G401 (cell line): ENCODE measurements around the gene LCN1. TPM values are rescaled to one million over a fixed set of nuclear protein-coding genes. Genes with fewer than 3 reads are reported as not detected.
"Not testable (repeated sequence)": the region's sequence is repeated elsewhere in the genome, so short reads cannot be mapped to it uniquely, and the experiment has no call there.

Experiments used
- DNase-seq: peaks from one replicate; pipeline ENCODE4 v3.0.0-alpha.2; 2015; ENCODE audit warnings: low spot score
- in situ Hi-C: cut with HindIII; loops from 2 replicates; pipeline ENCODE4 v1.10.0; 2016; ENCODE audit warnings: low sequenced_read_pairs, mixed read lengths
- total RNA-seq: library from RNA; depleted of rRNA; stranded (reverse); fragments of >200 nt; shearing (Covaris generic); gene quantifications from 2 replicates; pipeline ENCODE4 v1.2.3, GENCODE V29; 2014

The LCN1 gene
- total RNA-seq, 1 experiment from 2014 or later = not detected

DNA sequence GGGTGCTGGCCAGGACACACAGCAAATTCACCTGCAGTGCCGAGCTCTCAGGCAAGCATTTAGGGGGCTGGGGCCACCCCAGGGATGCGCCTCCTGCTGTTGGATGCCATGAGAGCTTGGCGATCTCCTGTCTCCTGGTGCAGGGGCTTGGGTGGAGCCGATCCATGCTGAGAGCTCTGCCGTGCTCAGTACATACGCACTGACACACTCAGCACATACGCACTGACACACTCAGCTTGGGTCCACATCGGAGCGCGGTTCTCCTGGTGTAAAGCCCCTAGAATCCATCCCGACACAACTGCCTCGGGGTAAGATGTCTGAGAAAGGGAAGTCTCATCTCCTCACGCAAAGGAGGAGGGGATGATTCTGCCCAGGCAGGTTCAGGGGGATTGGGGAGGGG, 14.4 kb downstream of the LCN1 start:
- DNase-seq, in situ Hi-C loops: not testable (repeated sequence)

DNA sequence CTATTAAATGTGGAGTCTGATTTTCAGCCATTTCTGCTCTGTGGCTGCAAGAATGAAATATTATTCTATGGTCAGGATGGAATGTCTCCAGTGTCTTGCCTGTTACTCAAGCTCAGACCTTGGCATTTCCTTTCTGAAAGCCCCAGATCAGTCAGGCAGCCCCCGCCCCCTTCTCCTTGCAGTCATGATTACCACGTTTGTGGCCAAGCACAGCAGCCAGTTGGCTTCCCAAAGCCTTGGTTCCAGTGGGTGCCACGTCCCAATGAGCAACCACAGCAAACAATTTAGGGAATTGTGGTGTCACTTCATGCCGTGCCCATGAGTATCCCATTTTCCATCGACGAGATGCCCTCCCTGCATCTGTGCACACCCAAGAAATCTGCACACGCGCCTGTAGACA, 15.0 kb downstream of the LCN1 start:
- DNase-seq = no peak
- in situ Hi-C loops = no loop called here

DNA sequence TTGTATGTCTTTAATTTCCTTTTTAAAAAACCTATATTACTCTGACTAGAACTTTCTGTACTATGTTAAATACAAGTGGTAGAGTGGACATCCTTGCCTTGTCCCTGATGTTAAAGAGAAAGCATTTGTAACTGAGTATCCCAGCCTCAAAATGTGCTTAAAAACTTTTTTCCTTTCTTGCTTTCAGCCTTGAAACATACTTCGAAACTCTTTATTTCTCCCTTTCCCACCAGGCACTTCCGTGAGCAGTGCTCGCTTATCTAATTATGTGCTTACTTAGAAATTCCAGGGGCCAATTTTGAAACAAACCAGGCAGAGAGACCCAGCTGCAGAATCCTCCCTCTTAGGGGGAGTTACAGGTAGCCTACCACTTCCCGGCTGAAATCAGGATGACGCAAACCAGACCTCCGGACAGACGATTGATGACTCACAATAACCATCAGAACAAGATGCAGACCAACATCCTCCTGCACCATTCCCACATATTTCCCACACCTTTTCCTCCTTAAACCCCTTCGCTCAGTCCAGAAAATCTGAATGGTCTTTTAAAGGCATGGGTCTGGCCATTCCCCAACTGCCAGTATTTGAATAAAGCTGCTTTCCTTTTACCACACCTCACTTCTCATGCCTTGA, 22.1 kb downstream of the LCN1 start:
- DNase-seq, in situ Hi-C loops: not testable (repeated sequence)

DNA sequence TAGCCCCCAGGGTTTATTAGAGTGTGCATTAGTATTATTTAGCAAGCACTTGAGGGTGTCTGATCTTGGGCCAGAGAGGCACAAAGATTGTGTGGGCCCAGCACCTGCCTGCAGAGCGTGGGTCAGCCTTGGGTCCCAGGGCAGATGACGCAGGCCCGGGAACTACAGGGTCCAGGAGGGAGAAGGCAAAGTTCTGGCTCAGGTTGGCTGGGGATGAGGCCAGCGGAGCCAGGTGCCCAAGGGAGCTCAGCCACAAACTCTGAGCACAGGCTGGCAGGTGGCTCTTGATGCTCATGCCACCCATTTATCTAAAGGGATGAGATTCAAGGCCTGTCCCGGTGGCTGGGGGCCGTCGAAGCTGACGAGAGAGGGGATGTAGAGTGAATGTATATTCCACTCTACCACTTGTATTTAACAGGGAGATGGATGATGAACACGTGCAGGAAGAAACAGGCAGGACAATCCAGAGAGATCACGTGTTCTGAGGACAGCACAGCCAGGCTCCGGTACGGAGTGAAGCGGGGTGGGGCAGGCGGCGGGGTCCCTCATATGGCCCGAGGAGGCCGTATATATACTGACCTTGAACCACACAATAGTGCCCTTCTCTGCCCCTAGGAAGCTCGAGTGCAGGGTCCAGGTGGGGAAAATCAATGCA, 23.9 kb downstream of the LCN1 start:
- in situ Hi-C loops = no loop called here
- no peak for DNase-seq

DNA sequence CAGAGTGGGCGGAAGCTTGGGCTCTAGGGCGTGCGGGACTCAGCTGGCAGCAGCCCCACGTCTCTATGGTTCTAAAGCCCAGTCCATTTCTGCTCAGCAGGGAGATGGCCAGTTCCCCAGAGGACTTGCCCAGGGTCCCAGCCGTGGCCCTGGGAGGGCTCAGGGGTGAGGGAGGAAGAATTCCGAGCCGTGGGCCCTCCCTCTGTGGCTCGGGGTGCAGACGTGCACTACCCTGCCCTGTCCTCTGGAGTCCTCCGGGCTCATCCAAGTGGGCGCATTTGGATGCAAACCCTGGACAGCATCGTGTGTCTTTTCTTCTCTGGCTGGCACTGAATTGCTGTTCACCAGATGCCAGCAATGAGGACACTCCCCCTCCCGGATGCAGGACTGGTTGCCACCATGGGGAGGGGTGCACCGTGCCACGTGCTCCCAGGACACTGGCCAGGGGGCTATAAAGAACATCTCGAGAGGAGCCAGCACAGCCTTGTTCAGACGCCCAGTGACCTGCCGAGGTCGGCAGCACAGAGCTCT, 24.5 kb downstream of the LCN1 start, which contains the start of gene OBP2A:
OBP2A (plus strand) TSS at position 481 of the 531 bp plus-strand sequence. CDS start 55 bp downstream, outside the sequence.
- DNase-seq, in situ Hi-C loops: not testable (repeated sequence)

DNA sequence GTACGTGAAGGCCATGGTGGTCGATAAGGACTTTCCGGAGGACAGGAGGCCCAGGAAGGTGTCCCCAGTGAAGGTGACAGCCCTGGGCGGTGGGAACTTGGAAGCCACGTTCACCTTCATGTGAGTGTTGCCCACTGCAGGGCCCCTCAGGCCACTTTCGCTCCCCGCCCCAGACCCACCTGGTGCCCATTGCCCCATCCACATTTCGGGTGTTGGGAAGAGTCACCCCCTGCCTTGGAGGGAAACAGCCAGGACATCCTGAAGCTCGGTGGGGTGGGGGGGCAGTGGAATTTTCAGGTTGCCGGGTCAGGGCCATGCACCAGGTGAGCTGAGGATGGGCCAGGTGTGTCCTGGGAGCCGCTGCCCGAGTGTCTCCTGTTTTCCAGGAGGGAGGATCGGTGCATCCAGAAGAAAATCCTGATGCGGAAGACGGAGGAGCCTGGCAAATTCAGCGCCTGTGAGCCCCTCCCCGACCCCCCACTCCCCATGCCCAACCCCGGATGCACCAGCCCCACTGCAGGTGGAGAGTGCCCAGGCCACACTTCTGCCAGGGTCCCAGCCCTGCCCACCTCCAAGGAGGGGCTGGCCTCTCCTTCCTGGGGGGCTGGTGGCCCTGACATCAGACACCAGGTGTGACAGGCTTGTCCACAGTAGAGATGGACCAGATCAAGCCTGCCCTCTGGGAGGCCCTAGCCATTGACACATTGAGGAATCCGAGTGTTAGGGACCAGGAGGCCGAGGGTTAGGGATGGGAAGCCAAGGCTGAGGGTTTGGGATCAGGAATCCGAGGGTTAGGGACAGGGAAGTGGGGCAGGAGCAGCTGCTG, 25.8 kb downstream of the LCN1 start:
- DNase-seq, in situ Hi-C loops: not testable (repeated sequence)

DNA sequence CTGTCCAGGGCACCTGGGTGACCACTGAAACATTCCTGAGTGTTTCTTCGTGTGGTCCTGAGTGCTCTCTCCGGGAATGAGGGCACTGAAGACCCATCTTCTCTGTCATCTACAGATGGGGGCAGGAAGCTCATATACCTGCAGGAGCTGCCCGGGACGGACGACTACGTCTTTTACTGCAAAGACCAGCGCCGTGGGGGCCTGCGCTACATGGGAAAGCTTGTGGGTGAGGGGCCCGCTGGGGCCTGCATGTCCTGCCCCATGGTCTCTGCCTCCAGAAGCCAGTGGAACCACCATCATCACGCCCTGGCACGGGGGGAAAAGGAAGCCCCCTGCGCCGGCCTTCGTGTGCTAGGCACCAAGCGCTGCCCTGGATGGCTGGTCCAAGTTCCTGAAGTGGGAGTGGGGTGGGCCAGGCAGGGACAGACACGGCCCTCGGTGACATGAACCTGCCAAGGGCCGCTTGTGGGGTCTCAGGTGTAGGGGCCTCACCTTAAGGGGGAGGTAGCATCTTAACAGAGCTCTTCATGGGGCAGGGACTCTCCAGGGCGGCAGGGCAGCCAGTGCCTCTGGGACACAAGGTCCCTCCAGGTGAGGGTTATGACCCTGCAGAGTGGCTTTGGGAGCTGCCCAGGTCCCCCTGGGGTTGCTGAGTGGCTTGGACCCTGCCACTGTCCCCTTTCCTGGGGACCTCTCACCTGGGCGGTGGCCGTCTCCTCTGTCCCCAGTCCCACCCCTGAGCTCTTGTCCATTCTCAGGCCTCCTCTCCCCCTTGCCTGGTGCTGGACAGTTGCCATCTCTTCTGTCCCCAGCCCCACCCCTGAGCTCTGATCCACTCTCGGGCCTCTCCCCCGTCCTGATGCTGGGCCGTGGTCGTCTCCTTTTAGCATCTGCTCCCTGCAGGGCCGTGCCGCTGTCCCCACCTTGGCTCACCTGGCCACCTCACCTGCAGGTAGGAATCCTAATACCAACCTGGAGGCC, 26.8 kb downstream of the LCN1 start:
- in situ Hi-C loops = no loop called here
- no peak for DNase-seq

DNA sequence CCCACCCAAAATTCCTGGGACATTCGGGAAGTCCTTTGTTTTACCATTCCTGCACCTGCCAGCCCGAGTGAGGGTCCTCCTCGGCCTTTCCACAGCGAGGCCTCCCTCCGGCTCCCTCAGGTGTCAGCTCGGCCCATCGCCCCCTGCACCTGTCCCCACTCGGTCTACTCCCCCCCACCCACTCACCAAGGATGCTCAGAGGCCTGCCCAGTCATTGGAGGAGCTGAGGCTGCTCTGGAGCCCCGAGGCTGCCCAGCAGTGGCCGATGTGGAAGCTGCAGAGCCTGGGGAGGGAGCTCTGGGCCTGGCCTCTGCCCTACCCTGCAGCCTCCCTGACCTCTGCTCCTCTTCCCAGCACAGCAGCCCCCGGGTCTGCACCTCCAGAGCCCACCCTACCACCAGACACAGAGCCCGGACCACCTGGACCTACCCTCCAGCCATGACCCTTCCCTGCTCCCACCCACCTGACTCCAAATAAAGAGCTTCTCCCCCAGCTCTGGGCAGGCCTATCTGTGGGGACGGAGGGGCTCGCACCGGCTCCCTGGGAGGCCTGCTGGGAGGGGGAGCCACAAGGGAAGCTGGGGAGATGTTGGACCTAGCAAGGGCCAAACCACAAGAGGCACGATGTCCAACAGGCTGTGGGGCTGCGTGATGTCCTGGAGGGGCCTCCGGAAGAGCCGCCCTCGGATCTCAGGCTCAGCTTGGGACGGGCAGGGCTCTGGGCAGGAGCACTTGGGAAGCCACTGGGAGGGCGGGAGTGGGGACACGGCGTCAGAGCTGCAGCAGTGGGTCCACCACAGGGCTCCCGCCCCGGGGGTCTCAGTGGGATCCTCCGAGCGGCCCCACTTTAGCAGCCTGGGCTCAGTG, 28.5 kb downstream of the LCN1 start:
- DNase-seq = not testable (repeated sequence)
- in situ Hi-C loops = loop anchor here (10.0 kb wide), 1 partner anchor 175 kb away; no protein-coding TSS in a partner anchor

DNA sequence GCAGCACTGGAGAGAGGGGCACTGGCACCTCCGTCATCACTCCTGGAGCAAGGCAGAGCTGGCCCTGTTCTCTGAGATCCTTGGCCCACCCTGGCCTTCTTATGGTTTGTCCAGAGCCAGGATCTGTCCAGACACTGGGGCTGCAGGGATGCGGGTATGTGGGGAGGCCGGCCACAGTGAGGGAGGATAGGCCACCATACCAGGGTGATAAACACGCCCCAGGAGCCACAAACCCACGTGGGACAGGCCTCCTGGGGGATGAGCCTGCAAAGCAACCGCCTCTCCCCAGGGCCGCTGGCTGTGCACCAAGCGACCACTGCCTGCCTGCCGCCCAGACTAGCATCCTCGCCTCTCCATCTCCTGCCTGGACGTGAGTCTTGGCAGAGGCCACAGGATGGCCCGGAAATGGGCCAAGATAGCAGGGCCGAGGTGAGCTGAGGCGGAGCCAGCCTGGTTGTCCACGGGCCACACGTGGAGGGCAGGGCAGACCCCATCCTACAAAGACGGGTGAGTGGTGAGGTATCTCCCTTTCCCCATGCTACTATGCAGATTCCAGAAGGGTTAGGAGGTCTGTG, 29.2 kb downstream of the LCN1 start:
- DNase-seq = no peak
- in situ Hi-C loops = loop anchor here (10.0 kb wide), 1 partner anchor 176 kb away; no protein-coding TSS in a partner anchor

DNA sequence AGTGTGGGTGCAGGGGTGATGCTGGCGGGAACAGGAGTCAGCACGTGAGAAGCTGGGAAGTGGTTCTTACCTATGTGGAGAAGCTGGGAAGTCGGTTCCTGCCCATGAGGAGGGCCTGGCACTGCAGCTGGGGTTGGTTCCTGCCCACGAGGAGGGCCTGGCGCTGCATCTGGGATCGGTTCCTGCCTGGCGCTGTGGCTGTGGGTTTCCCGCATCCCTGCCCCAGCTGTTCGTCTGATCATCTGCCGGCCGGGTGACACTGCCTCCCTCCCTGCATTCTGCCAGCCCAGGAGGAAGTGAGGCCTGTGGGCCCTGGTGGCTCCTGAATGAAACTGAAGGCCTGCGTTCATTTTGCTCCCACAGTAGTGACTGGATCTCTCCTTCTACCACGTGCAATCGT, 29.8 kb downstream of the LCN1 start:
- no peak for DNase-seq
- in situ Hi-C loops = loop anchor here (10.0 kb wide), 1 partner anchor 176 kb away; no protein-coding TSS in a partner anchor

DNA sequence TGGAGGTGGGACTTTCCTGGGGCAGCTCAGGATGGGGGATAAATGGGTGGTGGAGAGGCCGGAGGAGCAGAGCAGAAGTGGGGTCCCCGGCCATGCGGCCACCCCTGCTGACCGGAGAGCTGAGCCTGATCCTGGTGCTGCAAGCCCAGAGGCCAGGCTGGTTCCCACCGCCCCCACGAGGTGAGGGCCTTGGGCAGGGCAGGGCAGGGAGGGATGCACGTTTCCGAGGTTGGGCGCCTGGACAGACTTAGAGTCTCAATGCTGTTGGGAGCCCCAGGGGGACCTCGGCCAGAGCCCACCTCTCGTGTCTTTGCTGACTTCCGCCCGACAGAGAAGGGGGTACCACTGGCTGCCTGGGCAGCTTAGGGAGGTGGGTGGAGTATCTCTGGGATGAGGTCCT, 30.2 kb downstream of the LCN1 start:
- no peak for DNase-seq
- in situ Hi-C loops = loop anchor here (10.0 kb wide), 1 partner anchor 177 kb away; no protein-coding TSS in a partner anchor

DNA sequence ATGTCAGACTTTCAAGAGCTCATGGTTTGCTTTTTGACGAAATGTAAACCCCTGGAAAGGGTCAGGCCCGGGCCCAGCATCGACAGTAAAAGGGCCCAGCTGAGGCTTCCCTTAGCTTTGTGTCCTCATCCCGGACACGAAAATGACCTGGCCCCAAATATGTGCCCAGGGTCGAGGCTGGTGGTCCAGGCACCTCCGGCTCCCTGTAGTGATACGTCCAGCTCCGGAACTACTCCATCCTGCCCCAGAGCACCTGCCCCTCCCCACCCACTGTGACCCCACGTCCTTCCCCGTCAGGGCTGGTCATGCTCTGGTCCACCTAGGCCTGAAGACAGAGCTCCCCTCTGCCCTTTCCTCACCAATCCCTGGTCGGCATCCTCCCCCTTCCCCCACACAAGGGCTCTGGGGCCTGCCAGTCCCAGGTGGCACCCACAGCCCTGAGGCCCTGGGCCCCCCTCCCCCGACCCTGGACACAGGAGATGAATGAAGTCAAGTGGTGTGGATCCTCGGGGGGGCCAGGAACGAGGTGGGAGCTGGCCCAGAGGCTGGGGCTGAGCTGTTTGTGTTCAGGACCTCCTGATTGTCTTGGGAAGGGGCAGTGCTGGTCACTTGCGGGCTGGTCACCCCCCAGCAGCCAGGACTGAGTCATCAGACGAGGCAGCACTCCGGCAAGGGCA, 30.9 kb downstream of the LCN1 start:
- in situ Hi-C loops = loop anchor here (10.0 kb wide), 1 partner anchor 177 kb away; no protein-coding TSS in a partner anchor
- DNase-seq = no peak

DNA sequence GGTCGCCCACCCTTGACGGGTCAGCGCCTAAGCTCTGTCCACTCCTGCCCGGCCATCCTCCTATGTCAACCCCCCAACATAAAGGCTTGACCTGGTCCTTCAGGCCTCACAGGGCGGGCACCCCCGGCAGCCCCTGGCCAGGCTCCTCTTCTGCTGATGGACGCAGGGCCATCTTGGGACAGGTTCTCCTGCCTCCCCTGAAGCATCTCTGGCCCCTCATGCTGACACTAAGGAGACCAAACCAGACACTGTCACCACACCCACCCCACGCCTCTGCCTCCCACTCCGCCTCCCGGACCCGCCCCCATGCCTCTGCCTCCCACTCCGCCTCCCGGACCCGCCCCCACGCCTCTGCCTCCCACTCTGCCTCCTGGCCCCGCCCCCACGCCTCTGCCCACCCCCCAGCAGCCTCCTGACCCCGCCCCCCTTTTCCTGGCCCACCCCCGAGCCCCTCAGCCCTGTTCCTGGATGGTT, 31.5 kb downstream of the LCN1 start:
- no peak for DNase-seq
- in situ Hi-C loops = loop anchor here (10.0 kb wide), 1 partner anchor 178 kb away; no protein-coding TSS in a partner anchor

DNA sequence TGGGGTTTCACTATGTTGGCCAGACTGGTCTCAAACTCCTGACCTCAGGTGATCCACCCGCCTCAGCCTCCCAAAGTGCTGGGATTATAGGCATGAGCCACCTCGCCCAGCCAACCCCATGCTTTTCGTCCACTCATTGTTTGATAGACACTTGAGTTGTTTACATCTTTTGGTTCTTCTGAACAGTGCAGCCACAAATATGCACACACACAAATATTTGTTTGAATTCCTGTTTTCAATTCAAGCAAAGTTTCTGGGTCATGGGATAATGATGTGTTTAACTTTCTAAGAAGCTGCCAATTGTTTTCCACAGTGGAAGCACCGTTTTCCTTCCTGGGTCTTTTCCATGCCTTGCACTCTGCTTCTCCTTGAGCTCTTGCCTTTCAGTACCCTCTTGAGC, 33.5 kb downstream of the LCN1 start:
- in situ Hi-C loops = loop anchor here (10.0 kb wide), 1 partner anchor 180 kb away; no protein-coding TSS in a partner anchor
- DNase-seq = no peak

DNA sequence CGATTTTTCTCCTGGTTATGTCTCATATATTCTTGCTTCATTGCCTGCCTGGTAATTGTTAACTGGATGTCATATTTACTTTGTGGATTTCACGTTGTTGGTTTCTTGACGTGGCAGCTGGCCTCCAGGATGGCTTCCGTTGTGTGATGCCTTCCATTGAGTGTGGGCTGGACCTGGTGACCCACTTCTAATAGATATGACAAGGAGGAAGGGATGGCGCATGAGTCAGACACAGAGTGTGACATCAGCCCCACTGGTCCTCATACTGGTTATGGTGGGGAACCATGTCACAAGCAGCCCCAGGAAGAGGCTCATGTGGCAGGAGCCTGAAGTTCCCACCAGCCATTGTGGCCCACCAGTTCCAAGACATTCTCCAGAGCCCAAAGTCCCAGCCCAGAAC, 34.0 kb downstream of the LCN1 start:
- in situ Hi-C loops = loop anchor here (10.0 kb wide), 1 partner anchor 180 kb away; no protein-coding TSS in a partner anchor
- no peak for DNase-seq

DNA sequence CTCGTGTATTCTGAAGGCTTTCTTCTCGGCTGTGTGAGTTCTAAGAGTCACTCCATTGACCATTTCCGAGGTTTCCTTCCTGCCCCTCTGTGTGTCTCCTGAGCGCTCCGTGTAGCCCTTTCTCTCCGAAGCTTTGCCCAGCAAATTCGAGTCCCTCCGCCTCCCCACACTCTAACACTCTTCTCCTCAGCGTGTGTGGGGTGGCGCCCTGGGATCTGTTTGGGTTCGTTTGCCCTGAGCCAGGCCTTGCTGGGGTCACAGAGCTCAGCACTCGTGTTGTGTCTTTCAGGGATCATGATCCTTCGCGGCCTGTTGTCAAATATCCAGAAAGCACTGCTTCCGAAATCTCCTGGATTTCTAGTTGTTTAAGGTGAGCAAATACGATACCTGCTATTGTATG, 34.7 kb downstream of the LCN1 start:
- in situ Hi-C loops = loop anchor here (10.0 kb wide), 1 partner anchor 181 kb away; no protein-coding TSS in a partner anchor
- no peak for DNase-seq
